Astrocyte (in vitro differentiated cells and primary cell): ENCODE results near the gene PPTC7. TPM values are rescaled to one million over a fixed set of nuclear protein-coding genes. Genes with fewer than 3 reads are reported as not detected.

Experiments used
- DNase-seq: peaks from one replicate; pipeline ENCODE4 v3.0.0-alpha.2; 2010; ENCODE audit warnings: low read depth
- FAIRE-seq: peaks from 2 replicates; lab custom pipeline; 2011; peaks lifted over from hg19 to GRCh38; lab: Jason Lieb, UNC
- H2AFZ ChIP-seq: 2 replicates; pipeline ENCODE4 v1.6.0; 2012; ENCODE audit warnings: low read depth, low read length, inconsistent platforms
- H3K27ac ChIP-seq: 2 replicates; pipeline ENCODE4 v1.5.1; 2011; ENCODE audit warnings: low read depth, low read length, inconsistent platforms
- H3K27me3 ChIP-seq: 2 replicates; pipeline ENCODE4 v1.6.0; 2011; ENCODE audit warnings: low read length, inconsistent platforms; ENCODE audit not compliant: insufficient read depth
- H3K36me3 ChIP-seq: 2 replicates; pipeline ENCODE4 v1.5.1; 2011; ENCODE audit warnings: low read length, inconsistent platforms; ENCODE audit not compliant: insufficient read depth
- H3K4me1 ChIP-seq: 2 replicates; pipeline ENCODE4 v1.5.1; 2011; ENCODE audit warnings: low read length, inconsistent platforms; ENCODE audit not compliant: insufficient read depth
- H3K4me2 ChIP-seq: 2 replicates; pipeline ENCODE4 v1.6.0; 2012; ENCODE audit warnings: low read length, inconsistent platforms
- H3K4me3 ChIP-seq: 2 replicates; pipeline ENCODE4 v1.5.1; 2011; ENCODE audit warnings: low read depth, mild to moderate bottlenecking, low read length, inconsistent platforms; ENCODE audit not compliant: insufficient read depth
- H3K79me2 ChIP-seq: 2 replicates; pipeline ENCODE4 v1.6.0; 2012; ENCODE audit warnings: mild to moderate bottlenecking, low read length, inconsistent platforms; ENCODE audit not compliant: insufficient read depth
- H3K9ac ChIP-seq: 2 replicates; pipeline ENCODE4 v1.6.0; 2012; ENCODE audit warnings: mild to moderate bottlenecking, low read length, inconsistent platforms
- H3K9me3 ChIP-seq: 2 replicates; pipeline ENCODE4 v1.5.1; 2012; ENCODE audit warnings: low read depth, mild to moderate bottlenecking, low read length, inconsistent platforms; ENCODE audit not compliant: insufficient read depth
- H4K20me1 ChIP-seq: 2 replicates; pipeline ENCODE4 v1.6.0; 2012; ENCODE audit warnings: low read length, inconsistent platforms; ENCODE audit not compliant: insufficient read depth
- H3K27ac Mint-ChIP-seq: one replicate; pipeline ENCODE4 v1.8.0; 2021; ENCODE audit warnings: mild to moderate bottlenecking, mixed read lengths; ENCODE audit not compliant: unreplicated experiment
- H3K27me3 Mint-ChIP-seq: one replicate; pipeline ENCODE4 v1.8.0; 2021; ENCODE audit warnings: low read depth, mixed read lengths; ENCODE audit not compliant: unreplicated experiment
- H3K36me3 Mint-ChIP-seq: one replicate; pipeline ENCODE4 v1.8.0; 2021; ENCODE audit warnings: low read depth, mixed read lengths; ENCODE audit not compliant: unreplicated experiment
- H3K4me1 Mint-ChIP-seq: one replicate; pipeline ENCODE4 v1.8.0; 2021; ENCODE audit warnings: low read depth, mixed read lengths; ENCODE audit not compliant: unreplicated experiment
- H3K4me3 Mint-ChIP-seq: one replicate; pipeline ENCODE4 v1.8.0; 2021; ENCODE audit warnings: mild to moderate bottlenecking, moderate library complexity, mixed read lengths; ENCODE audit not compliant: unreplicated experiment
- H3K9me3 Mint-ChIP-seq: one replicate; pipeline ENCODE4 v1.8.0; 2021; ENCODE audit warnings: mild to moderate bottlenecking, mixed read lengths; ENCODE audit not compliant: unreplicated experiment
- CTCF ChIP-seq: IDR thresholded peaks from 2 replicates; pipeline ENCODE4 v1.5.1; 2011; ENCODE audit warnings: low read depth, mild to moderate bottlenecking, inconsistent platforms, low read length, moderate library complexity; ENCODE audit not compliant: insufficient read depth
- EZH2 ChIP-seq: IDR thresholded peaks from 2 replicates; pipeline ENCODE4 v1.6.1; 2012; ENCODE audit warnings: mild to moderate bottlenecking, low read length, inconsistent platforms; ENCODE audit not compliant: insufficient read depth
- total RNA-seq: library from RNA; stranded (reverse); gene quantifications from 2 replicates; pipeline ENCODE4 v1.2.1, GENCODE V29; 2021

The PPTC7 gene
- total RNA-seq, 1 donor from 2014 or later = 16.6 TPM

GRCh38 chr12:110538869-110539622 lies 44.1 kb downstream of the PPTC7 start:
- Histone ChIP-seq H3K36me3 (peaks cover 23% of the 10 kb centered on the region), H3K4me3 (no peak overlapping the region), H3K9ac (no peak overlapping the region), H3K4me1 (peaks cover 9% of the 10 kb centered on the region), H3K79me2 (no peaks in the 10 kb centered on the region), H2AFZ (no peak overlapping the region), H4K20me1 (peaks cover 32% of the 10 kb centered on the region), H3K9me3 (no peaks in the 10 kb centered on the region), H3K4me2 (no peak overlapping the region), H3K27me3 (no peaks in the 10 kb centered on the region), H3K27ac (no peak overlapping the region)
- TF ChIP-seq CTCF = no peak
- no peak for TF ChIP-seq EZH2
- Mint-ChIP-seq H3K27ac (no peak overlapping the region), H3K4me1 (peaks cover 5% of the 10 kb centered on the region), H3K36me3 (peaks cover 14% of the 10 kb centered on the region), H3K27me3 (no peaks in the 10 kb centered on the region), H3K4me3 (no peak overlapping the region), H3K9me3 (no peaks in the 10 kb centered on the region)
- DNase-seq (no peak), FAIRE-seq (no peak)

- Histone ChIP-seq H3K4me2 (no peak overlapping the region), H3K27ac (no peak overlapping the region), H3K36me3 (peaks cover 23% of the 10 kb centered on the region), H3K4me3 (no peak overlapping the region), H3K27me3 (no peaks in the 10 kb centered on the region), H3K9me3 (no peaks in the 10 kb centered on the region), H3K9ac (no peak overlapping the region), H2AFZ (no peak overlapping the region), H4K20me1 (peaks cover 23% of the 10 kb centered on the region), H3K4me1 (peaks cover 3% of the 10 kb centered on the region), H3K79me2 (no peaks in the 10 kb centered on the region)
- Mint-ChIP-seq H3K4me1 (peaks cover 7% of the 10 kb centered on the region), H3K9me3 (no peaks in the 10 kb centered on the region), H3K36me3 (peaks cover 12% of the 10 kb centered on the region), H3K27me3 (no peaks in the 10 kb centered on the region), H3K27ac (no peak overlapping the region), H3K4me3 (no peak overlapping the region)
- TF ChIP-seq CTCF (no peak), EZH2 (no peak)
- FAIRE-seq (no peak), DNase-seq (peak; percentile 76)
Observed at GRCh38 chr12:110537605-110538409, 45.3 kb downstream of the PPTC7 start.
